Hematopoietic multipotent progenitor cell treated with erythropoietin and hydrocortisone succinate and interleukin-3 and kit ligand, for 17 days (in vitro differentiated cells): ENCODE data around the gene SLC1A1.
A peak's percentile ranks its signal among the peaks of the same experiment; 100 is the strongest.
"Not testable (repeated sequence)": the region's sequence is repeated elsewhere in the genome, so short reads cannot be mapped to it uniquely, and the experiment has no call there.

Source experiments
- DNase-seq: peaks from one replicate; pipeline ENCODE4 v3.0.0-alpha.2; 2015; ENCODE audit warnings: low spot score

Gene SLC1A1

GRCh38 chr9:4579001-4579400, 88.7 kb downstream of the SLC1A1 start:
- no peak for DNase-seq

- no peak for DNase-seq
Observed at GRCh38 chr9:4581035-4581760, 90.9 kb downstream of the SLC1A1 start.

- DNase-seq: no peak
Observed at GRCh38 chr9:4581861-4582565, 91.7 kb downstream of the SLC1A1 start.

- no peak for DNase-seq
Observed at GRCh38 chr9:4583001-4583400, 92.7 kb downstream of the SLC1A1 start.

- DNase-seq: no peak
Observed at GRCh38 chr9:4584636-4585035, 94.4 kb downstream of the SLC1A1 start.

- no peak for DNase-seq
Observed at GRCh38 chr9:4585135-4585534, 94.9 kb downstream of the SLC1A1 start.

- no peak for DNase-seq
Observed at GRCh38 chr9:4588721-4589120, 98.5 kb downstream of the SLC1A1 start.

- DNase-seq: no peak
Observed at GRCh38 chr9:4590430-4591122, 100.3 kb downstream of the SLC1A1 start.

GRCh38 chr9:4591123-4591500, 100.8 kb downstream of the SLC1A1 start:
- no peak for DNase-seq

GRCh38 chr9:4592295-4592694, 102.0 kb downstream of the SLC1A1 start:
- no peak for DNase-seq

GRCh38 chr9:4592886-4593285, 102.6 kb downstream of the SLC1A1 start:
- no peak for DNase-seq

GRCh38 chr9:4594545-4594944, 104.3 kb downstream of the SLC1A1 start:
- no peak for DNase-seq

GRCh38 chr9:4594994-4595393, 104.7 kb downstream of the SLC1A1 start:
- no peak for DNase-seq

GRCh38 chr9:4596165-4596922, 106.1 kb downstream of the SLC1A1 start:
- DNase-seq: no peak

GRCh38 chr9:4600368-4600767, 110.1 kb downstream of the SLC1A1 start:
- DNase-seq: no peak

GRCh38 chr9:4603830-4604229, 113.6 kb downstream of the SLC1A1 start:
- no peak for DNase-seq

GRCh38 chr9:4604678-4605095, 114.4 kb downstream of the SLC1A1 start:
- DNase-seq: peak; percentile 79

- not testable (repeated sequence) for DNase-seq
Observed at GRCh38 chr9:4606033-4606432, 115.8 kb downstream of the SLC1A1 start.

- no peak for DNase-seq
Observed at GRCh38 chr9:4614627-4615026, 124.4 kb downstream of the SLC1A1 start.

GRCh38 chr9:4615251-4615650, 125.0 kb downstream of the SLC1A1 start:
- DNase-seq: no peak

GRCh38 chr9:4615778-4616177, 125.5 kb downstream of the SLC1A1 start:
- DNase-seq: no peak

- no peak for DNase-seq
Observed at GRCh38 chr9:4617752-4618151, 127.5 kb downstream of the SLC1A1 start.
